ENCODE results near the gene FGD2. TPM values are rescaled to one million over a fixed set of nuclear protein-coding genes. Genes with fewer than 3 reads are reported as not detected.
A peak's percentile ranks its signal among the peaks of the same experiment; 100 is the strongest.

The FGD2 gene
- total RNA-seq, 1 donor from 2014 or later: not detected

- no peaks in the 10 kb centered on the region for H3K27me3 Mint-ChIP-seq (ENCODE audit: low read depth)
- no peak overlapping the region for H3K4me3 Mint-ChIP-seq
- H3K36me3 Mint-ChIP-seq: no peaks in the 10 kb centered on the region
- no peaks in the 10 kb centered on the region for H3K4me1 Mint-ChIP-seq
- H3K27ac Mint-ChIP-seq: no peak overlapping the region
- DNase-seq (ENCODE audit: low spot score in 2 of 2, unreplicated experiment in 2 of 2): no peak
- no peak for TF ChIP-seq CTCF (IDR thresholded peaks at IDR 0.05; ENCODE audit: unreplicated experiment)
- peaks cover 7% of the 10 kb centered on the region for H3K9me3 Mint-ChIP-seq
These were observed 20.4 kb downstream of the FGD2 start for GRCh38 chr6:37025621-37026466.

DNA sequence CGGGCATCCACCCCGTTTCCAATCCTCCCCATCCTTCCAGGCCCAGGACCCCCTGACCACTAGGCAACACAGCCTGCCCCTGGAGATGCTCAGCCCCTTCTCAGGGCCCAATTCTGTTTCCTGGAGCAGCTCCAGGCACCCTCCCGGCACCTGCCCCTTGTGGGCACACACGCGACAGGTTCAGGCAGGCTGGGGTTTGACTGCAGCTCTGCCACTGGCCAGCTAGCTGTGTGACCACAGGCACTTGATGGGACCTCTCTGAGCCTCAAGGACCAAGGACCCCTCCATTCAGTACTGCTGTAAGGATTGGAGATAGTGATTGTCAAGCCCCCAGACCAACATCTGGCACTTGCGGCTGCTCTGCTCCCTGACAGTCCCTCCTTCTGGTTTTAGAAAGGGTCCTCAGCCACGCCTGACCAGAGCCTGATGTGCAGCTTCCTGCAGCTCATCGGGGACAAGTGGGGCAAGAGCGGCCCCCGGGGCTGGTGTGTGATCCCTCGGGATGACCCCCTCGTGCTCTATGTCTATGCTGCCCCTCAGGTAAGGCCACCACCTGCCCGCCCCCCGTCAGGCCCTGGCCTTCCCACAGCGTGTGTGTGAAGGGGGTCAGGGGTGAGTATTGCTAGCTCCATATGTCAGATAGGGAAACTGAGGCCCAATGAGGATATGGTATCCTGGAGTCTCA is 21.7 kb downstream of the FGD2 start:
- TF ChIP-seq CTCF (IDR thresholded peaks at IDR 0.05; ENCODE audit: unreplicated experiment): no peak
- Mint-ChIP-seq H3K4me3 (no peak overlapping the region), H3K27ac (no peak overlapping the region)

DNA sequence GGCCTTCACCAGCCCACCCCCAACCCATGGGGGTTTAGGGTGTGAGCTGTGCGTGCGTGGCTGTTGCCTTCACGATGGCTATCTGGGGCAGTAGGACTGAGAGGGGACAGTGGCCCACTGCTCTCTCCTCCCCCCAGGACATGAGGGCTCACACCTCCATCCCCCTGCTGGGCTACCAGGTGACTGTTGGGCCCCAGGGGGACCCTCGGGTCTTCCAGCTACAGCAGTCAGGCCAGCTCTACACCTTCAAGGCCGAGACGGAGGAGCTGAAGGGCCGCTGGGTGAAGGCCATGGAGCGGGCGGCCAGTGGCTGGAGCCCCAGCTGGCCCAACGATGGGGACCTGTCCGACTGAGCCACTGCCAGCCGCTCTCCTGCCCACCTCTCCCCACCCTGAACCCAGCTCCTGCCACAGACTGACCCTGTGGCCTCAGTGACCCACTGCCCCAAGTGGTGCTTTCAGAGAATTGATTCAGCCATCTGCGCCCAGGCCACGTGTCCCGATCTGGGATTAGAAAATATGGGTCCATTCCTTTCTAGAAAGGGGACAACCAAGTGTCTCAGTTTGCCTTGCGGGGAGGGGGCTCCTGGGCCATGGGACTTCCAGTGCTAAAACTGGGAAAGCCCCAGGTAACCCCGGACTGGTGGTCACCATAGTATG is 22.5 kb downstream of the FGD2 start:
- Mint-ChIP-seq H3K27ac (no peak overlapping the region), H3K27me3 (ENCODE audit: low read depth) (no peaks in the 10 kb centered on the region), H3K9me3 (peaks cover 7% of the 10 kb centered on the region), H3K4me1 (no peaks in the 10 kb centered on the region), H3K4me3 (no peak overlapping the region), H3K36me3 (no peaks in the 10 kb centered on the region)
- no peak for TF ChIP-seq CTCF (IDR thresholded peaks at IDR 0.05; ENCODE audit: unreplicated experiment)
- no peak for DNase-seq (ENCODE audit: low spot score in 2 of 2, unreplicated experiment in 2 of 2)

More for the DNA sequence above, 21.7 kb downstream of the FGD2 start:
- DNase-seq (ENCODE audit: low spot score in 2 of 2, unreplicated experiment in 2 of 2): no peak
- H3K36me3 Mint-ChIP-seq: no peaks in the 10 kb centered on the region
- H3K4me1 Mint-ChIP-seq: no peaks in the 10 kb centered on the region
- H3K9me3 Mint-ChIP-seq: peaks cover 7% of the 10 kb centered on the region
- no peaks in the 10 kb centered on the region for H3K27me3 Mint-ChIP-seq (ENCODE audit: low read depth)

GRCh38 chr6:37029249-37029971 is 24.0 kb downstream of the FGD2 start:
- H3K9me3 Mint-ChIP-seq: peaks cover 7% of the 10 kb centered on the region
- DNase-seq (ENCODE audit: low spot score in 2 of 2, unreplicated experiment in 2 of 2): peak in 1 of 2 experiments; percentile 55
- H3K36me3 Mint-ChIP-seq: no peaks in the 10 kb centered on the region
- TF ChIP-seq CTCF (IDR thresholded peaks at IDR 0.05; ENCODE audit: unreplicated experiment): peak; percentile 67
- H3K4me1 Mint-ChIP-seq: no peaks in the 10 kb centered on the region
- H3K27ac Mint-ChIP-seq: no peak overlapping the region
- no peaks in the 10 kb centered on the region for H3K27me3 Mint-ChIP-seq (ENCODE audit: low read depth)
- no peak overlapping the region for H3K4me3 Mint-ChIP-seq

DNA sequence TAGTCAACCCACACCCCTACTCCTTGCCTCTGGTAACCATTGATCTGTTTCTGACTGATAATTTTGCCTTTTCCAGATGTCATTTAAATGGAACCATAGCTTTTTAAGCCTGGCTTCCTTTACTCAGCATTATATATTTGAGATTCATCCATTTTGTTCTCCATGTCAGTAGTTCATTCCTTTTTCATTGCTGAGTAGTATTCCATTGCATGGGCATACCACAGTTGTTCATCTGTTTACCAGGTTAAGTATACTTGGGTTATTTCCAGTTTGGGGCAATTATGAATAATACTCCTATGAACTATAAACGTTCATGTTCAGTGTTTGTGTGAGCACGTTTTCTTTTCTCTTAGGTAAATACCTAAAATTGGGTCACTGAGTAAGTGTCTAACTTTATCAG is 25.1 kb downstream of the FGD2 start:
- no peaks in the 10 kb centered on the region for H3K36me3 Mint-ChIP-seq
- DNase-seq (ENCODE audit: low spot score in 2 of 2, unreplicated experiment in 2 of 2): no peak
- H3K4me3 Mint-ChIP-seq: no peak overlapping the region
- H3K27ac Mint-ChIP-seq: no peak overlapping the region
- H3K9me3 Mint-ChIP-seq: peaks cover 7% of the 10 kb centered on the region
- no peaks in the 10 kb centered on the region for H3K27me3 Mint-ChIP-seq (ENCODE audit: low read depth)
- no peak for TF ChIP-seq CTCF (IDR thresholded peaks at IDR 0.05; ENCODE audit: unreplicated experiment)
- no peaks in the 10 kb centered on the region for H3K4me1 Mint-ChIP-seq
